Kidney (tissue), 14 donors: ENCODE results near the gene ZFPL1. TPM values are rescaled to one million over a fixed set of nuclear protein-coding genes. Genes with fewer than 3 reads are reported as not detected.

Experiments used
- DNase-seq, 5 donors: peaks; one replicate each; pipeline ENCODE4 v3.0.0-alpha.2; 2013 to 2020
- FAIRE-seq: peaks from 2 replicates; lab custom pipeline; 2012; peaks lifted over from hg19 to GRCh38; lab: Jason Lieb, UNC
- H3K27ac ChIP-seq, 2 donors: one replicate each; pipeline ENCODE4 v1.7.0; 2013; ENCODE audit warnings: low read depth in 2 of 2, low read length in 2 of 2, inconsistent platforms in 1 of 2
- H3K27me3 ChIP-seq: one replicate; pipeline ENCODE4 v1.7.1; 2013; ENCODE audit warnings: low read length, inconsistent platforms; ENCODE audit not compliant: control insufficient read depth, insufficient read depth
- H3K36me3 ChIP-seq, 3 donors: one replicate each; pipeline versions ENCODE4 v1.7.0 to v1.7.1; 2013; ENCODE audit warnings: low read length in 3 of 3, control low read depth in 1 of 3, inconsistent platforms in 1 of 3; ENCODE audit not compliant: insufficient read depth in 3 of 3, control insufficient read depth in 2 of 3
- H3K4me1 ChIP-seq, 3 donors: one replicate each; pipeline versions ENCODE4 v1.7.0 to v1.7.1; 2013; ENCODE audit warnings: low read length in 3 of 3, inconsistent platforms in 1 of 3, low read depth in 1 of 3; ENCODE audit not compliant: control insufficient read depth in 2 of 3, insufficient read depth in 2 of 3
- H3K4me3 ChIP-seq, 3 donors: one replicate each; pipeline versions ENCODE4 v1.7.0 to v1.8.1; 2013; ENCODE audit warnings: low read length in 3 of 3, control low read depth in 1 of 3, inconsistent platforms in 1 of 3
- H3K9ac ChIP-seq, 3 donors: one replicate each; pipeline versions ENCODE4 v1.7.0 to v1.7.1; 2013; ENCODE audit warnings: low read length in 3 of 3, control low read depth in 1 of 3, inconsistent platforms in 1 of 3
- H3K9me3 ChIP-seq, 3 donors: one replicate each; pipeline versions ENCODE4 v1.7.0 to v1.7.1; 2013; ENCODE audit warnings: low read length in 3 of 3, control low read depth in 1 of 3, inconsistent platforms in 1 of 3; ENCODE audit not compliant: control insufficient read depth in 2 of 3, insufficient read depth in 1 of 3
- intact Hi-C: fragments of 100-400 bp; cut with DNase I; formaldehyde crosslinking; loops from one replicate; pipeline ENCODE4 v1.11.1; 2022
- polyA plus RNA-seq: library from polyadenylated mRNA; stranded (reverse); fragments of 350-450 nt; fragmentation: Illumina TruSeq; extraction: RNeasy Lipid Tissue Mini Kit (QIAGEN cat#74804); gene quantifications from one replicate; pipeline ENCODE4 v1.2.3, GENCODE V29; 2014; ENCODE audit warnings: low read depth, low replicate concordance; ENCODE audit not compliant: insufficient read depth
- total RNA-seq: library from RNA; stranded (reverse); fragmentation: NEBNext Ultra II Directional; extraction: Animal tissue kit (Norgen Biotek cat#: 25700); gene quantifications from one replicate; pipeline ENCODE4 v1.2.1, GENCODE V29; 2021
- TF ChIP-seq, protein P1 (sequence below): IDR thresholded peaks from 3 replicates; pipeline ENCODE4 v1.5.1; 2012; ENCODE audit warnings: mild to moderate bottlenecking, moderate library complexity, borderline replicate concordance; ENCODE audit not compliant: insufficient read depth; ENCODE audit errors: extremely low read depth
- donor health status: control.
- donor health status: control.
- donor health status: control.
- donor health status: control.
- donor health status: control.
- donor health status: DM: yes; HTN: yes; CAD: no.
- donor health status: Normal renal cell carcinoma (clear cell type).

ZFPL1 gene
- total and polyA plus RNA-seq, 2 donors from 2014 or later: 31.4 to 43.1 TPM

DNA sequence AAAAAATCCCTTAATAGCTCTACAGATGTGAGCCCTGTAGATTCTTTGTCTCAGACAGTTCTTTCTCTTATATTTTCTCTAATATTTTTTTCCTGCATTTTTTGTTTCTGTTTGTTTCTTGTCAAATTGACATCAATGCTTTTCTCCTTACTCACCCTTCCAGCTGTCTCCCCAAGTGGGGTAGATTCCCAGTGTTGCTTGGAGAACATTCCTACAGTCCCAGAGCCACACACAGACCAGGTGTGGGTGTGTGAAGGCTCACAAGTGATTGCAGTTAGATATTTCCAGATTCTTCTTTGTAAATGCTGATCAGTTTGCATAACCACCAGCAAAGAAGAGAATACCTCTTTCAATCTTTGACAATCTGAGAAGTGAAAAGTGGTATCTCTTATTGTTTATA lies 19.5 kb downstream of the ZFPL1 start:
- Histone ChIP-seq H3K36me3 (peaks cover 0 to 4% (median 0%) of the 10 kb centered on the region in 3 donors), H3K27me3 (no peaks in the 10 kb centered on the region), H3K9ac (no peak overlapping the region), H3K4me1 (no peaks in the 10 kb centered on the region), H3K9me3 (no peaks in the 10 kb centered on the region), H3K27ac (no peak overlapping the region), H3K4me3 (no peak overlapping the region)
- intact Hi-C loops: no loop called here
- no peak for FAIRE-seq
- TF ChIP-seq, protein P1, sequence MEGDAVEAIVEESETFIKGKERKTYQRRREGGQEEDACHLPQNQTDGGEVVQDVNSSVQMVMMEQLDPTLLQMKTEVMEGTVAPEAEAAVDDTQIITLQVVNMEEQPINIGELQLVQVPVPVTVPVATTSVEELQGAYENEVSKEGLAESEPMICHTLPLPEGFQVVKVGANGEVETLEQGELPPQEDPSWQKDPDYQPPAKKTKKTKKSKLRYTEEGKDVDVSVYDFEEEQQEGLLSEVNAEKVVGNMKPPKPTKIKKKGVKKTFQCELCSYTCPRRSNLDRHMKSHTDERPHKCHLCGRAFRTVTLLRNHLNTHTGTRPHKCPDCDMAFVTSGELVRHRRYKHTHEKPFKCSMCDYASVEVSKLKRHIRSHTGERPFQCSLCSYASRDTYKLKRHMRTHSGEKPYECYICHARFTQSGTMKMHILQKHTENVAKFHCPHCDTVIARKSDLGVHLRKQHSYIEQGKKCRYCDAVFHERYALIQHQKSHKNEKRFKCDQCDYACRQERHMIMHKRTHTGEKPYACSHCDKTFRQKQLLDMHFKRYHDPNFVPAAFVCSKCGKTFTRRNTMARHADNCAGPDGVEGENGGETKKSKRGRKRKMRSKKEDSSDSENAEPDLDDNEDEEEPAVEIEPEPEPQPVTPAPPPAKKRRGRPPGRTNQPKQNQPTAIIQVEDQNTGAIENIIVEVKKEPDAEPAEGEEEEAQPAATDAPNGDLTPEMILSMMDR: no peak
- DNase-seq: no peak

DNA sequence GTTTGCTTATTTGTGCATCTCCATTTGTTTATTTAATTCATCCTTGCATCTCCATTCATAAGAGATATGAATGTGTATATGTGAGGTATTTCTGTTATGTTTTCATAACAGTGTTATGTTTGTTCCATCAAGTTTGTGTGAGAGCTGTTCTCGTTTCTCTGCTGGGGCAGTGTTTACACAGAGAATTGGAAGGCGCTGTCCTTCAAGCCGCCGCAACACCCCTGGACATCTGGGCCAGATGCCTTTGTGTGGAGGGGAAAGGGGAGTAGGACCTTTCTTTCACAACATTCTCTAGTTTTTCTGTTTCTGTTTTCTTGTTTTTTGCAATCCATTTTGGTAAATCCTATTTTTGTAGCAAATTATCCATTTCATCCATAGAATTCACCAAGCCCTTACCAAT lies 20.6 kb downstream of the ZFPL1 start:
- FAIRE-seq (no peak), DNase-seq (no peak)
- no peak overlapping the region for H3K9ac ChIP-seq
- no peak overlapping the region for H3K4me3 ChIP-seq
- H3K4me1 ChIP-seq: no peaks in the 10 kb centered on the region
- TF ChIP-seq, protein P1: no peak
- H3K9me3 ChIP-seq: no peaks in the 10 kb centered on the region
- intact Hi-C loops: no loop called here
- no peaks in the 10 kb centered on the region for H3K27me3 ChIP-seq
- H3K27ac ChIP-seq: no peak overlapping the region
- peaks cover 0 to 4% (median 0%) of the 10 kb centered on the region in 3 donors for H3K36me3 ChIP-seq

DNA sequence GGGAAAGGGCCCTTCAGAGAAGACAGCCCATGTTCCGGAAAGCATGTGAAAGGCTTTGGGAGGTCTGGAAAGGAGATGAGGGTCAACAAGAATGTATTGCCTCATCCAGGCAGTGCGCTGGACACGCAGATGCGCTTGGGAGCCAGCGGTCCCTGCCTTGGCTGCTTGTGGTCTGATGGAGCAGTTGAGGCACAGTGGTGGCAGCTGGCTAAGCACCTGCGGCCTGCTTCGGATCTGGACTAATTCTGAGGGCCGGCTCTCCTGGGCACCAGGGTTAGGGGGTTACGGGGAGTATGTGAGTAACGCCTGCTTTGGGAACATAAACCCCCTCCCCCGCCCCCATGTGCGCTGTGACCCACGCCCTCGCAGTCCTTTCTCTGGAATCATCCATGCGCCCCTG lies 23.1 kb downstream of the ZFPL1 start:
- FAIRE-seq (no peak), DNase-seq (peak in 1 of 5 donors; percentile 66)
- no peaks in the 10 kb centered on the region for H3K27me3 ChIP-seq
- no peak overlapping the region for H3K4me3 ChIP-seq
- intact Hi-C loops: no loop called here
- H3K4me1 ChIP-seq: peaks cover 0 to 10% (median 4%) of the 10 kb centered on the region in 3 donors
- H3K9ac ChIP-seq: no peak overlapping the region
- no peak overlapping the region for H3K27ac ChIP-seq
- H3K9me3 ChIP-seq: no peaks in the 10 kb centered on the region
- peaks cover 0 to 4% (median 0%) of the 10 kb centered on the region in 3 donors for H3K36me3 ChIP-seq
- TF ChIP-seq, protein P1: no peak
